ENCODE results near the gene SFT2D2. TPM values are rescaled to one million over a fixed set of nuclear protein-coding genes. Genes with fewer than 3 reads are reported as not detected.

The SFT2D2 gene
- total RNA-seq, 1 experiment from 2014 or later, result 59.3 TPM

DNA sequence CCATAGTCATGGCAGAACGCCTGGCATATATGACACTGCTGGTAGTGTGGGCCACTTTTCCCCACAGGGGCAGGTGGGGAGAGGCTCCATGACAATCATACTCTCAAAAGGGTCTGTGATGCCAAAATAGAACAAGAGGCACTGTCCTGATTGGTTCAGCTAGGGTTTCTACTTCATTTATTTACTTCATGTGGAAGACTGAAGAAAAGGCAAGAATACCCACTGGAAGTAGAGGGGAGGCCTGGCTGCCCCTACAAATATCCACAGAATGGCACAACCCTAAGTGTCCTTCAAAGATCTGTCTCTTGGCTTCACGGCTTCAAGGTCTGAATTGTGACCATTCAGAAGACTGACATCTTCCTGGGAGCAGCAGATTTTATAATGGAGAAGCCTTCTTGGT, 4.5 kb upstream of the SFT2D2 start:
- no TSS peak for BruUV-seq (replicated peaks)

DNA sequence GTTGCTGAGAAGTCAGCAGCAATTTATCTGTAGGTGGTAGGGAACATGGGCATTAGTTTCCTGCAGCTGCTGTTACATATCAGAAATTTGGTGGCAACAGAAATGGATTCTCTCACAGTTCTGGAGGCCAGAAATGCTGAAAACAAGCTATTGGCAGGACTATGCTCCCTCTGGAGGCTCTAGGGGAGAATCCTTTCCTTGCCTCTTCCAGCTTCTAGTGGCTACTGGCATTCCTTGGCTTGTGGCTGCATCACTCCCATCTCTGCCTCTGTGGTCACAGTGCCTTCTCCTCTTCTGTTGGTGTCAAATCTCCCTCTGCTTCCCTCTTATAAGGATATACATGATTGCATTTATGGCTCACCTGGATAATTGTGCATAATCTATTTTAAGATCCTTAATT, 2.5 kb upstream of the SFT2D2 start:
- BruUV-seq (replicated peaks), result no TSS peak
- Mint-ChIP-seq H3K4me1 (ENCODE audit: low read depth, unreplicated experiment) (peaks cover 14% of the 10 kb centered on the region), H3K4me3 (ENCODE audit: unreplicated experiment) (no peak overlapping the region), H3K36me3 (ENCODE audit: insufficient read depth, unreplicated experiment) (no peaks in the 10 kb centered on the region), H3K27ac (ENCODE audit: unreplicated experiment) (no peak overlapping the region), H3K9me3 (ENCODE audit: unreplicated experiment) (peaks cover 16% of the 10 kb centered on the region), H3K27me3 (ENCODE audit: insufficient read depth, unreplicated experiment) (no peaks in the 10 kb centered on the region)
- H3K36me3 ChIP-seq (ENCODE audit: control insufficient read depth, insufficient read depth, low read length), result no peaks in the 10 kb centered on the region
- CTCF ChIA-PET, result interaction anchor here (0.6 kb wide), 1 partner anchor 10 kb away, joined by 3 read pairs; no protein-coding TSS in a partner anchor
- intact Hi-C loops (cut with micrococcal nuclease; ENCODE audit: unreplicated experiment), result no loop called here
- no peak for DNase-seq
- peaks cover 5% of the 10 kb centered on the region; the same call in 1 of the 2 replicates for H3K4me1 ChIP-seq
- TF ChIP-seq, protein P1, sequence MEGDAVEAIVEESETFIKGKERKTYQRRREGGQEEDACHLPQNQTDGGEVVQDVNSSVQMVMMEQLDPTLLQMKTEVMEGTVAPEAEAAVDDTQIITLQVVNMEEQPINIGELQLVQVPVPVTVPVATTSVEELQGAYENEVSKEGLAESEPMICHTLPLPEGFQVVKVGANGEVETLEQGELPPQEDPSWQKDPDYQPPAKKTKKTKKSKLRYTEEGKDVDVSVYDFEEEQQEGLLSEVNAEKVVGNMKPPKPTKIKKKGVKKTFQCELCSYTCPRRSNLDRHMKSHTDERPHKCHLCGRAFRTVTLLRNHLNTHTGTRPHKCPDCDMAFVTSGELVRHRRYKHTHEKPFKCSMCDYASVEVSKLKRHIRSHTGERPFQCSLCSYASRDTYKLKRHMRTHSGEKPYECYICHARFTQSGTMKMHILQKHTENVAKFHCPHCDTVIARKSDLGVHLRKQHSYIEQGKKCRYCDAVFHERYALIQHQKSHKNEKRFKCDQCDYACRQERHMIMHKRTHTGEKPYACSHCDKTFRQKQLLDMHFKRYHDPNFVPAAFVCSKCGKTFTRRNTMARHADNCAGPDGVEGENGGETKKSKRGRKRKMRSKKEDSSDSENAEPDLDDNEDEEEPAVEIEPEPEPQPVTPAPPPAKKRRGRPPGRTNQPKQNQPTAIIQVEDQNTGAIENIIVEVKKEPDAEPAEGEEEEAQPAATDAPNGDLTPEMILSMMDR (IDR thresholded peaks at IDR 0.05; ENCODE audit: insufficient read depth in 1 of 2, low read depth in 1 of 2, low read length in 1 of 2, severe bottlenecking in 1 of 2, unreplicated experiment in 1 of 2), result no peak
- no peaks in the 10 kb centered on the region for H3K9me3 ChIP-seq
- POLR2A ChIA-PET, result no interaction called here
- H3K4me3 ChIP-seq (ENCODE audit: low read depth, low read length), result no peak overlapping the region
- H3K27me3 ChIP-seq (replicated peaks; ENCODE audit: control insufficient read depth, insufficient read depth, low read length), result no peaks in the 10 kb centered on the region

More for the DNA sequence above, 4.5 kb upstream of the SFT2D2 start:
- Mint-ChIP-seq H3K9me3 (ENCODE audit: unreplicated experiment) (peaks cover 16% of the 10 kb centered on the region), H3K4me1 (ENCODE audit: low read depth, unreplicated experiment) (no peaks in the 10 kb centered on the region), H3K27me3 (ENCODE audit: insufficient read depth, unreplicated experiment) (no peaks in the 10 kb centered on the region), H3K27ac (ENCODE audit: unreplicated experiment) (no peak overlapping the region), H3K36me3 (ENCODE audit: insufficient read depth, unreplicated experiment) (no peaks in the 10 kb centered on the region), H3K4me3 (ENCODE audit: unreplicated experiment) (no peak overlapping the region)
- no peaks in the 10 kb centered on the region for H3K27me3 ChIP-seq (replicated peaks; ENCODE audit: control insufficient read depth, insufficient read depth, low read length)
- peaks cover 5% of the 10 kb centered on the region; the same call in 1 of the 2 replicates for H3K4me1 ChIP-seq
- H3K36me3 ChIP-seq (ENCODE audit: control insufficient read depth, insufficient read depth, low read length), result no peaks in the 10 kb centered on the region
- no peak for DNase-seq
- no peaks in the 10 kb centered on the region for H3K9me3 ChIP-seq
- H3K4me3 ChIP-seq (ENCODE audit: low read depth, low read length), result no peak overlapping the region
- POLR2A ChIA-PET, result no interaction called here
- TF ChIP-seq, protein P1 (IDR thresholded peaks at IDR 0.05; ENCODE audit: insufficient read depth in 1 of 2, low read depth in 1 of 2, low read length in 1 of 2, severe bottlenecking in 1 of 2, unreplicated experiment in 1 of 2), result no peak
- CTCF ChIA-PET, result no interaction called here
- intact Hi-C loops (cut with micrococcal nuclease; ENCODE audit: unreplicated experiment), result no loop called here

GRCh38 chr1:168223681-168224540, 1.9 kb upstream of the SFT2D2 start:
- Histone ChIP-seq H3K27me3 (replicated peaks; ENCODE audit: control insufficient read depth, insufficient read depth, low read length) (no peaks in the 10 kb centered on the region), H3K4me3 (ENCODE audit: low read depth, low read length) (no peak overlapping the region), H3K9me3 (no peaks in the 10 kb centered on the region), H3K36me3 (ENCODE audit: control insufficient read depth, insufficient read depth, low read length) (no peaks in the 10 kb centered on the region), H3K4me1 (peaks cover 5% of the 10 kb centered on the region; the same call in 1 of the 2 replicates)
- TF ChIP-seq, protein P1 (IDR thresholded peaks at IDR 0.05; ENCODE audit: insufficient read depth in 1 of 2, low read depth in 1 of 2, low read length in 1 of 2, severe bottlenecking in 1 of 2, unreplicated experiment in 1 of 2), result no peak
- intact Hi-C loops (cut with micrococcal nuclease; ENCODE audit: unreplicated experiment), result loop anchor here (2.0 kb wide), 1 partner anchor 45 kb away; the partner anchor contains the start of gene TIPRL
- H3K27me3 Mint-ChIP-seq (ENCODE audit: insufficient read depth, unreplicated experiment), result no peaks in the 10 kb centered on the region
- H3K9me3 Mint-ChIP-seq (ENCODE audit: unreplicated experiment), result peaks cover 16% of the 10 kb centered on the region
- ChIA-PET CTCF (no interaction called here), POLR2A (no interaction called here)
- no peak overlapping the region for H3K27ac Mint-ChIP-seq (ENCODE audit: unreplicated experiment)
- H3K4me3 Mint-ChIP-seq (ENCODE audit: unreplicated experiment), result no peak overlapping the region
- H3K36me3 Mint-ChIP-seq (ENCODE audit: insufficient read depth, unreplicated experiment), result no peaks in the 10 kb centered on the region
- no peak for DNase-seq
- H3K4me1 Mint-ChIP-seq (ENCODE audit: low read depth, unreplicated experiment), result peaks cover 15% of the 10 kb centered on the region
- BruUV-seq (replicated peaks), result no TSS peak

Data from Caco-2 (cell line).